Amygdala (tissue), 56 donors: ENCODE results near the gene ATP5MK.
"Not testable (repeated sequence)": the region's sequence is repeated elsewhere in the genome, so short reads cannot be mapped to it uniquely, and the experiment has no call there.

Experiments used
- DNase-seq, 56 donors: peaks; one replicate each; lab custom pipeline; 2025; lab: John Stamatoyannopoulos, UW

ATP5MK gene

GRCh38 chr10:103397191-103397825 lies 1.0 kb upstream of the ATP5MK start:
- no peak for DNase-seq

DNA sequence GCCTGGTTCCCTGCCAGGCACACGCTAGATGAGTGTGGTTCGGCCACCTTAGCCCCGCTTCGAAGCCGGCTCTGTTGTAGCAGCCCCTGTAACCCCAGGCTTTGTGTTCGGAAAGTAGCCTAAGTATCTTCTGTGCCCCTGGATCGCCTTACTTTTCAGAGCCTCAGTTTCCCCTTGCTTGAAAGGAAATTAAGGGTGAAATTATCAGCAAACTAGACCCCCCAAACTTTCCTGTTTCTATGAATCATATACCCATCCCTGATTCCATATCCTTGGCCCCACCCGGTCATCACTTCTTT lies 463 bp upstream of the ATP5MK start:
- no peak for DNase-seq

- DNase-seq: no peak
Measured at GRCh38 chr10:103395754-103396066, 565 bp downstream of the ATP5MK start.

- no peak for DNase-seq
Measured at GRCh38 chr10:103394180-103394579, 2.1 kb downstream of the ATP5MK start.

DNA sequence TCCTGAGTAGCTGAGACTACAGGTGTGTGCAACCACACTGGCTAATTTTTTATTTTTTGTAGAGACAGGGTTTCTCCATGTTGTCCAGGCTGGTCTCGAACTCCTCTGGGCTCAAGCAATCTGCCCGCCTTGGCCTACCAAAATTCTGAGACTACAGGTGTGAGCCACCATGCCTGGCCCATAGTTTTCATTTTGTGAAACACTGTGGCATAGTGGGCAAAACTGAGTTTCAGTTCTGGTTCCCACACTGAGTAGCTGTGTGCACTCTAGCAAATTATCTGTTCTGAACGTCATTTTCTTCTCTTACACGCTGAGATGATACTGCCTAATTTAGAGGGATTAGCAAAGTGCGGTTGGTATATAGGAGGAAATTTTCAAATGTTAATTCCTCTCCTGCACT lies 13.5 kb downstream of the ATP5MK start:
- no peak for DNase-seq

GRCh38 chr10:103374263-103374662 lies 22.0 kb downstream of the ATP5MK start:
- no peak for DNase-seq

DNA sequence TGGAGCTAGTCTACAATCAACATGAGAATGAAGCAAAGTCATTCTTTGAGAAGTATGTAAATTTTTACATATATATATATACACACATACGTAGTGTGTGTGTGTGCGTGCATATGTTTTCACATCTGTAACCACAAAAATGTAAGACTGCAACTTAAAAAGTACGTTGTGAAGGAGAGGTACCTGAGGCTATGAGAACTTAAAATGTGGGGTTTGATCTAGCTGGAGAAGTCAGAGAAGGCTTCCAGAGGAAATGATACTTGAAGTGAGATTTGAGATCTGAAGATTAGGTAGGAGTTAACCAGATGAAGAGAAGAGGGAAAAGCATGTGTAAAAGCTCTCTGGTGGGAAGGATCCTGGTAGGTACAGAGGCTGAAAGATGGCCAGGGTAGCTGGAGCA lies 22.7 kb downstream of the ATP5MK start:
- DNase-seq: no peak

GRCh38 chr10:103367782-103368518 lies 28.3 kb downstream of the ATP5MK start, which contains the start of gene TAF5:
TAF5 (plus strand) TSS chr10:103367976; CDS start chr10:103367990, 14 bp downstream.
- peak; percentile 25 to 95 (median 83) for DNase-seq

GRCh38 chr10:103367379-103367781 lies 28.9 kb downstream of the ATP5MK start:
- peak in 1 of 56 donors; percentile 22 for DNase-seq

DNA sequence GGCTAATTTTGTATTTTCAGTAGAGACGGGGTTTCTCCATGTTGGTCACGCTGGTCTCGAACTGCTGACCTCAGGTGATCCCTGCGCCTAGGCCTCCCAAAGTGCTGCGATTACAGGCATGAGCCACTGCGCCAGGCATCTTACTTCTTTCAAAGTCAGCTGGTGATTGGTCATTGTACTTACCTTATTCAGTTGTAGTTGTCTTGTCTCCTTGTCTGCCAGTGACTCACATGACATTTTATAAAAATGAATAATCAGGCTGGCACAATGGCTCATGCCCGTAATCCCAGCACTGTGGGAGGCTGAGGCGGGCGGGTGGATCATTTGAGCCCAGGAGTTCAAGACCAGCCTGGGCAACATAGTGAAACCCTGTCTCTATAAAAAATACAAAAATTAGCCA lies 35.5 kb downstream of the ATP5MK start:
- not testable (repeated sequence) for DNase-seq

GRCh38 chr10:103359493-103359892 lies 36.8 kb downstream of the ATP5MK start:
- DNase-seq: not testable (repeated sequence)

DNA sequence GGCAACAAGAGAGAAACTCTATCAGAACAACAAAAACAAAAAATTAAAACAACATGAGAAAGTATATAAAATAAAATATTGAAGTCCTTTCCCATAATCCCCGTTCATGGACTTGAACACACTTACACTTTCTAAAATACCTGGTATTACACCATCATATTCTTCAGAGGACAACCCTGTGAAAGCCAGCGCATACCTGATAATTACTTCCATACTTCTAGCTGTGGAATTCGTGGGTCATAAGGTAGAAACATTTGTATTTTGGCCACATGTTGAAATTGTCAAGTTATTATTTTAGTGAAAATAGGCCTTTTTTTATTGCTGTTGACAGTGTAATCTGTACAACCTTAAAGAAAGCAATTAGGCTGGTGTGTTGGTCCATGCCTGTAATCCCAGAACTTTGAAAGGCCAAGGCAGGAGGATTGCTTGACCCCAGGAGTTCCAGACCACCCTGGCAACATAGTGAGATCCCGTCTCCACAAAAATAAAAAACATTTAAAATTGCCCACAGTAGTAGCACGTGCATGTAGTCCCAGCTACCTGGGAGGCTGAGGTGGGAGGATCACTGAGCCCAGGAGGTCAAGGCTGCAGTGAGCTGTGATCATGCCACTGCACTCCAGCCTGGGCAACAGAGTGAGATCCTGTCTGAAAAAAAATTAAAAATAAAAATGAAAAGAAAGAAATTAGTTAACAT lies 40.2 kb downstream of the ATP5MK start:
- no peak for DNase-seq

GRCh38 chr10:103354567-103354966 lies 41.7 kb downstream of the ATP5MK start:
- DNase-seq: not testable (repeated sequence)

DNA sequence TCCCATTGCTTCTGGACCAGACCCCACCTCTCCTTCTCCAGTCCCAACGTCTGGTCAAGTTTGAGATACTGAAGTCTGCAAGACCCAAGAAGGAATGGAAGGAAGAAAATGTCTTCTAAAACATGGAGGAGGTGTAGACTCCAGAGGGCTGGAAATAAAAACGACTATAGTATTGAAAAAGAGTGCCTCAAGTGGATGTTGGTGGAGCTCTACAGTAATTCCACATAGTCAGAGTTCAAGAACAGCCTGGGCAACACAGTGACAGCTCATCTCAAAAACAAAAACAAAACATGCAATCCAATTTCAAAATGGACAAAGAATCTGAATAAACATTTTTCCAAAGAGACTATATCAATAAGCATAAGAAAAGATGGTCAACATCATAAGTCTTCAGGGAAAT lies 43.0 kb downstream of the ATP5MK start:
- DNase-seq: no peak

DNA sequence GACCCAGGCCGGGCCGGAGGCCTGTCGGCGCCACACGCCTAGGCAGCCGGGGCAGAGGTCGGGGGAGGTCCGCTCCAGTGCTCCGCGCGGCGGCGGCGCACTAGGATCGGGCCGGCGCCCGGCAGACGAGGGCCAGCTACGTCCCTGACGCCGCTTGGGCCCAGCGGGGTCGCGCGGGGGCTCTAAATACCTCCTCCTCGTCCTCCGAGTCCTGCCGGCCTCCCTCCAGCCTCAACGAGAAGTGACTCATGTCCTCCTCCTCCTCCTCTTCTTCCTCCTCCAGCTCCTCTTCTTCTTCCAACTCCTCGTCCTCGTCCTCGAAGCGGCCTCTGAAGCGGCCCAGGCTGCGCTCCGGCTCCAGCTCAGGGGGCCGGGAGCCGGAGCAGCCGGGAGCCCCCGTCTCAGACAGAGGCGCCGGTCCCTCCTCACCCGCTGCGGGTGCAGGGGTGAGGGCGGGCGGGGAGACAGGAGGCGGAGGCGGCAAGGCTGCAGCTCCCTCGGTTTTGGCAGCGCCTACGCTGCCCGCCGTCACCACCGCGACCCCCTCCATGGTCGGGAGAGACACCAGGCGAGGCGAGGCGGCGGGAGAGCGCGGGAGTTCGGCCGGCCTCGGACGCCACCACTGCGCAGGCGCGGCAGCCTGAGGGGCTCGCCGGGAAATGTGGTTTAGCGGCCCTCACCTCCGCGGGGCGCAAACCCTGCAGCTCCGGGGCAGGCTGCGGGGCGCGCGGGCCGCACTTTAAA lies 45.6 kb downstream of the ATP5MK start, which contains the start of gene PCGF6:
PCGF6 (minus strand) TSS at position 624 of the 744 bp plus-strand sequence; CDS start at position 550, 74 bp downstream.
- peak in 52 of 56 donors; percentile 1 to 83 (median 61) for DNase-seq

- DNase-seq: peak in 1 of 56 donors; percentile 18
Measured at GRCh38 chr10:103350175-103350516, 46.1 kb downstream of the ATP5MK start.
